IMR-90 (cell line): ENCODE measurements around the gene MUSTN1. TPM values are rescaled to one million over a fixed set of nuclear protein-coding genes. Genes with fewer than 3 reads are reported as not detected.

ENCODE experiments used
- ATAC-seq: fragments of 200-7000 bp; cut with Tn5 transposase; 2 replicates; pipeline ENCODE4 v1.9.1; 2020; ENCODE audit warnings: low read depth, mild to moderate bottlenecking, moderate library complexity
- BruUV-seq: library from RNA; stranded (reverse); fragments of 400-500 nt; replicated peaks from 2 replicates; lab custom pipeline; 2021; lab: Mats Ljungman, UMichigan
- CTCF ChIA-PET: fragments of 300-600 bp; formaldehyde crosslinking; extraction: SDS; loops from one replicate; lab custom pipeline; 2021; ENCODE audit warnings: antibody characterized with exemption; lab: Yijun Ruan, JAX
- POLR2A ChIA-PET: fragments of 300-600 bp; sonication (Branson Sonifier 250); formaldehyde crosslinking; loops from one replicate; lab custom pipeline; 2022; ENCODE audit warnings: antibody characterized with exemption; ENCODE audit not compliant: unreplicated experiment; lab: Charles Lee
- DNase-seq: peaks from one replicate; pipeline ENCODE4 v3.0.0; 2013
- H2AFZ ChIP-seq: replicated peaks from 2 replicates; pipeline ENCODE3; 2013; ENCODE audit warnings: low read length, mild to moderate bottlenecking; ENCODE audit not compliant: poor library complexity
- H2AK5ac ChIP-seq: 2 replicates; pipeline ENCODE4 v1.6.1; 2013; ENCODE audit warnings: low read depth, low read length, inconsistent platforms
- H2AK9ac ChIP-seq: replicated peaks from 2 replicates; pipeline ENCODE3; 2013; ENCODE audit warnings: mild to moderate bottlenecking, low read depth, low read length, moderate library complexity; ENCODE audit not compliant: poor library complexity
- H2BK120ac ChIP-seq: 2 replicates; pipeline ENCODE4 v1.6.1; 2013; ENCODE audit warnings: low read depth, low read length, inconsistent platforms
- H2BK15ac ChIP-seq: 3 replicates; pipeline ENCODE4 v1.6.1; 2013; ENCODE audit warnings: low read depth, low read length, inconsistent platforms
- H2BK20ac ChIP-seq: 2 replicates; pipeline ENCODE4 v1.6.1; 2013; ENCODE audit warnings: low read depth, mild to moderate bottlenecking, inconsistent platforms, low read length, moderate library complexity
- H2BK5ac ChIP-seq: 2 replicates; pipeline ENCODE4 v1.6.1; 2013; ENCODE audit warnings: mild to moderate bottlenecking, low read depth, low read length, inconsistent platforms; ENCODE audit not compliant: poor library complexity, severe bottlenecking
- H3K14ac ChIP-seq: replicated peaks from 2 replicates; pipeline ENCODE4 v1.6.1; 2013; ENCODE audit warnings: low read depth, low read length, inconsistent platforms
- H3K18ac ChIP-seq: 2 replicates; pipeline ENCODE4 v1.6.1; 2013; ENCODE audit warnings: low read depth, low read length, control low read depth
- H3K23ac ChIP-seq: 2 replicates; pipeline ENCODE4 v1.6.1; 2013; ENCODE audit warnings: low read depth, low read length, inconsistent platforms
- H3K27ac ChIP-seq: 2 replicates; pipeline ENCODE4 v1.5.1; 2013; ENCODE audit warnings: mild to moderate bottlenecking, control low read depth, low read length; ENCODE audit not compliant: insufficient read depth
- H3K27me3 ChIP-seq: 2 replicates; pipeline ENCODE4 v1.6.1; 2013; ENCODE audit warnings: low read length; ENCODE audit not compliant: control insufficient read depth, insufficient read depth
- H3K36me3 ChIP-seq: 2 replicates; pipeline ENCODE4 v1.6.1; 2013; ENCODE audit warnings: low read length, mixed read lengths; ENCODE audit not compliant: control insufficient read depth, insufficient read depth
- H3K4ac ChIP-seq: 2 replicates; pipeline ENCODE4 v1.6.1; 2013; ENCODE audit warnings: low read depth, low read length, inconsistent platforms
- H3K4me1 ChIP-seq: 2 replicates; pipeline ENCODE4 v1.6.1; 2013; ENCODE audit warnings: low read length, mixed read lengths; ENCODE audit not compliant: control insufficient read depth, insufficient read depth
- H3K4me2 ChIP-seq: 2 replicates; pipeline ENCODE4 v1.6.1; 2013; ENCODE audit warnings: low read depth, mild to moderate bottlenecking, control low read depth, low read length, moderate library complexity
- H3K4me3 ChIP-seq: 2 replicates; pipeline ENCODE4 v1.5.1; 2013; ENCODE audit warnings: low read depth, mild to moderate bottlenecking, control low read depth, low read length, moderate library complexity; ENCODE audit not compliant: insufficient read depth
- H3K56ac ChIP-seq: 2 replicates; pipeline ENCODE4 v1.6.1; 2013; ENCODE audit warnings: low read length, inconsistent platforms; ENCODE audit not compliant: insufficient read depth; ENCODE audit errors: extremely low read depth
- H3K79me1 ChIP-seq, 2 experiments: 2 replicates each; pipeline ENCODE4 v1.6.1; 2013; ENCODE audit warnings: low read length in 2 of 2, inconsistent platforms in 1 of 2, low read depth in 1 of 2
- H3K9ac ChIP-seq: 2 replicates; pipeline ENCODE4 v1.6.1; 2013; ENCODE audit warnings: low read depth, low read length, control low read depth
- H3K9me1 ChIP-seq: 2 replicates; pipeline ENCODE4 v1.6.1; 2013; ENCODE audit warnings: low read length, inconsistent platforms; ENCODE audit not compliant: insufficient read depth
- H3K9me3 ChIP-seq: 2 replicates; pipeline ENCODE4 v1.6.1; 2013; ENCODE audit warnings: low read length; ENCODE audit not compliant: control insufficient read depth, insufficient read depth
- H4K20me1 ChIP-seq: 2 replicates; pipeline ENCODE4 v1.6.1; 2013; ENCODE audit warnings: low read length, inconsistent platforms; ENCODE audit not compliant: insufficient read depth
- H4K5ac ChIP-seq: 2 replicates; pipeline ENCODE4 v1.6.1; 2013; ENCODE audit warnings: mild to moderate bottlenecking, low read depth, low read length, control low read depth
- H4K8ac ChIP-seq, 2 experiments: 2 replicates each; pipeline ENCODE4 v1.6.1; 2013; ENCODE audit warnings: low read depth in 2 of 2, low read length in 2 of 2, control low read depth in 1 of 2, inconsistent platforms in 1 of 2
- H4K91ac ChIP-seq: 2 replicates; pipeline ENCODE4 v1.6.1; 2013; ENCODE audit warnings: low read depth, low read length, inconsistent platforms; ENCODE audit not compliant: insufficient read depth
- BHLHE40 ChIP-seq: fragments of 150-350 bp; IDR thresholded peaks from 2 replicates; pipeline ENCODE4 v1.6.1; 2016; ENCODE audit warnings: mild to moderate bottlenecking, low read depth, low read length
- CEBPB ChIP-seq: IDR thresholded peaks from 2 replicates; pipeline ENCODE4 v1.6.1; 2012; ENCODE audit warnings: low read depth, low read length, improper control_type of control experiment
- CHD1 ChIP-seq: IDR thresholded peaks from 2 replicates; pipeline ENCODE4 v1.6.1; 2012; ENCODE audit warnings: low read depth, low read length, improper control_type of control experiment
- FOS ChIP-seq: fragments of 150-350 bp; IDR thresholded peaks from 2 replicates; pipeline ENCODE4 v1.6.1; 2016; ENCODE audit warnings: low read depth, low read length
- MAFK ChIP-seq: IDR thresholded peaks from 2 replicates; pipeline ENCODE4 v1.6.1; 2012; ENCODE audit warnings: low read depth, low read length, improper control_type of control experiment
- MAZ ChIP-seq: IDR thresholded peaks from 2 replicates; pipeline ENCODE4 v1.6.1; 2012; ENCODE audit warnings: low read depth, mild to moderate bottlenecking, low read length, improper control_type of control experiment, moderate library complexity, borderline replicate concordance
- MXI1 ChIP-seq: IDR thresholded peaks from 2 replicates; pipeline ENCODE4 v1.6.1; 2012; ENCODE audit warnings: low read depth, mild to moderate bottlenecking, low read length, moderate library complexity, borderline replicate concordance
- NFE2L2 ChIP-seq: fragments of 150-350 bp; IDR thresholded peaks from 2 replicates; pipeline ENCODE4 v1.6.1; 2016; ENCODE audit warnings: low read depth, mild to moderate bottlenecking, low read length
- POLR2A ChIP-seq: IDR thresholded peaks from 2 replicates; pipeline ENCODE4 v1.6.1; 2012; ENCODE audit warnings: mild to moderate bottlenecking, low read depth, low read length
- RAD21 ChIP-seq: IDR thresholded peaks from 2 replicates; pipeline ENCODE4 v1.6.1; 2012; ENCODE audit warnings: low read length, improper control_type of control experiment
- RCOR1 ChIP-seq: IDR thresholded peaks from 2 replicates; pipeline ENCODE4 v1.6.1; 2012; ENCODE audit warnings: mild to moderate bottlenecking, low read length, improper control_type of control experiment; ENCODE audit not compliant: insufficient replicate concordance
- RFX5 ChIP-seq: IDR thresholded peaks from 2 replicates; pipeline ENCODE4 v1.8.0; 2012; ENCODE audit warnings: low read depth, mild to moderate bottlenecking, low read length, moderate library complexity
- SMC3 ChIP-seq: fragments of 150-350 bp; IDR thresholded peaks from 2 replicates; pipeline ENCODE4 v1.6.1; 2016; ENCODE audit warnings: low read depth, mild to moderate bottlenecking, antibody characterized with exemption, low read length, moderate library complexity
- WGBS, 2 experiments: methylation state at CpG; one replicate each; pipeline versions ENCODE4 v1.1.5 to v1.1.7; 2013; ENCODE audit warnings: missing lambda C conversion rate in 2 of 2; ENCODE audit not compliant: insufficient read length in 1 of 2; ENCODE audit errors: extremely low coverage in 2 of 2; 5-methylcytosine and 5-hydroxymethylcytosine counted together
- dilution Hi-C: fragments of 300-500 bp; cut with HindIII; formaldehyde crosslinking; loops from one replicate; pipeline ENCODE4 v1.14.3; 2018; ENCODE audit warnings: low sequenced_read_pairs; ENCODE audit not compliant: unreplicated experiment
- in situ Hi-C: fragments of 300-500 bp; cut with MboI; formaldehyde crosslinking; loops from 3 replicates; pipeline ENCODE4 v1.14.3; 2019; ENCODE audit warnings: low sequenced_read_pairs, inconsistent platforms, mixed read lengths
- intact Hi-C: fragments of 100-400 bp; cut with micrococcal nuclease; formaldehyde crosslinking; loops from 2 replicates; pipeline ENCODE4 v1.10.0; 2022
- polyA plus RNA-seq, 3 experiments: library from polyadenylated mRNA; depleted of rRNA; stranded (reverse); fragments of >200 nt; gene quantifications; 2 replicates each; pipeline ENCODE4 v1.2.3, GENCODE V29; 2012; ENCODE audit warnings: low replicate concordance in 1 of 3
- total RNA-seq: library from RNA; depleted of rRNA; stranded (reverse); fragments of >200 nt; gene quantifications from 2 replicates; pipeline ENCODE4 v1.2.3, GENCODE V29; 2012
- TF ChIP-seq, protein P1 (sequence below): fragments of 150-350 bp; IDR thresholded peaks from 2 replicates; pipeline ENCODE4 v1.6.1; 2016; ENCODE audit warnings: low read depth, mild to moderate bottlenecking, low read length, moderate library complexity, borderline replicate concordance
- TF ChIP-seq, protein P2 (sequence below): fragments of 150-350 bp; IDR thresholded peaks from 2 replicates; pipeline ENCODE4 v1.6.1; 2017; ENCODE audit warnings: mild to moderate bottlenecking, antibody characterized with exemption, low read length, low read depth
- TF ChIP-seq, protein P3 (sequence below): conservative IDR thresholded peaks from 2 replicates; pipeline ENCODE4 v1.5.1; 2012; ENCODE audit warnings: mild to moderate bottlenecking, low read depth, low read length, improper control_type of control experiment

The MUSTN1 gene
- total and polyA plus RNA-seq, 2 of the 4 experiments (the other 2 are of a cell fraction) = not detected

DNA sequence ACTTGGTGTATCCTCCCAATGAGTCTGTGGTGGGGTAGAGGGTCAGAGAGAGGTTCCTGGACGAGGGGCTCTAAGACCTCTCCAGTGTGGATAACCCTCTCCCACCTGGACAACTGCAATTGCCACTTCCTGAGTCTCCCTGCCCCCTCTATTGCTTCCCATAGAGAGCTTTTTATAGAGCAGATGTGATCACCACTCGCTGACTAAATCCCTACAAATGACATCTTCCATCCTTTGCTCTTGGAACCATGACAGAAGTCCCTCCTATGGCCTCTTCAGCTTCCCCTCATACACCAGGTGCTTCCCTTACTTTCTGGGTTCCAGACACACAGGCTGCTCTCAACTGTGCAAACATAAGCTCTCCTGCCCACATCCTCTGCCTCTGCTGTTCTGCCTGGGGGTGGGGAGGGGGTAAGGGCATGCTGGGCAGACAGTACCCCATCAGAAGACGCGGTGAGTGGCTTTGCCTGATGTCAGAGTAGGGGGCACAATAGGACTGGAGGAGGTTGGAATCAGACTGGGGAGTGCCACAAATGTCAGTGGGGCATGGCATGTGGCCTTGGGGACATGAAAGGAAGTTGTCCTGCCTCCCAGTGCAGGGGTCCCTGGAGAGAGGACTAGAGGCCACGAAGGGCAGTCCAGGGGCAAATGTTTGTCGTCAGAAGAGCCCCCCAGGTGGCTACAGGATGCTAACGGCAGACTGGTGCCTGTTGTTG is 25.0 kb downstream of the MUSTN1 start:
- TF ChIP-seq, protein P1, sequence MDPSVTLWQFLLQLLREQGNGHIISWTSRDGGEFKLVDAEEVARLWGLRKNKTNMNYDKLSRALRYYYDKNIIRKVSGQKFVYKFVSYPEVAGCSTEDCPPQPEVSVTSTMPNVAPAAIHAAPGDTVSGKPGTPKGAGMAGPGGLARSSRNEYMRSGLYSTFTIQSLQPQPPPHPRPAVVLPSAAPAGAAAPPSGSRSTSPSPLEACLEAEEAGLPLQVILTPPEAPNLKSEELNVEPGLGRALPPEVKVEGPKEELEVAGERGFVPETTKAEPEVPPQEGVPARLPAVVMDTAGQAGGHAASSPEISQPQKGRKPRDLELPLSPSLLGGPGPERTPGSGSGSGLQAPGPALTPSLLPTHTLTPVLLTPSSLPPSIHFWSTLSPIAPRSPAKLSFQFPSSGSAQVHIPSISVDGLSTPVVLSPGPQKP = no peak
- no peak for TF ChIP-seq POLR2A
- no peak for TF ChIP-seq RFX5
- TF ChIP-seq SMC3 = no peak
- TF ChIP-seq, protein P2, sequence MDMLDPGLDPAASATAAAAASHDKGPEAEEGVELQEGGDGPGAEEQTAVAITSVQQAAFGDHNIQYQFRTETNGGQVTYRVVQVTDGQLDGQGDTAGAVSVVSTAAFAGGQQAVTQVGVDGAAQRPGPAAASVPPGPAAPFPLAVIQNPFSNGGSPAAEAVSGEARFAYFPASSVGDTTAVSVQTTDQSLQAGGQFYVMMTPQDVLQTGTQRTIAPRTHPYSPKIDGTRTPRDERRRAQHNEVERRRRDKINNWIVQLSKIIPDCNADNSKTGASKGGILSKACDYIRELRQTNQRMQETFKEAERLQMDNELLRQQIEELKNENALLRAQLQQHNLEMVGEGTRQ = no peak
- no peak for TF ChIP-seq RCOR1
- no peak for TF ChIP-seq FOS
- TF ChIP-seq MAFK = no peak
- no peak for TF ChIP-seq MXI1
- no peak for TF ChIP-seq CEBPB
- no peak for TF ChIP-seq CHD1
- no peak for TF ChIP-seq MAZ
- TF ChIP-seq RAD21 = no peak
- TF ChIP-seq NFE2L2 = no peak
- TF ChIP-seq BHLHE40 = no peak
- TF ChIP-seq, protein P3, sequence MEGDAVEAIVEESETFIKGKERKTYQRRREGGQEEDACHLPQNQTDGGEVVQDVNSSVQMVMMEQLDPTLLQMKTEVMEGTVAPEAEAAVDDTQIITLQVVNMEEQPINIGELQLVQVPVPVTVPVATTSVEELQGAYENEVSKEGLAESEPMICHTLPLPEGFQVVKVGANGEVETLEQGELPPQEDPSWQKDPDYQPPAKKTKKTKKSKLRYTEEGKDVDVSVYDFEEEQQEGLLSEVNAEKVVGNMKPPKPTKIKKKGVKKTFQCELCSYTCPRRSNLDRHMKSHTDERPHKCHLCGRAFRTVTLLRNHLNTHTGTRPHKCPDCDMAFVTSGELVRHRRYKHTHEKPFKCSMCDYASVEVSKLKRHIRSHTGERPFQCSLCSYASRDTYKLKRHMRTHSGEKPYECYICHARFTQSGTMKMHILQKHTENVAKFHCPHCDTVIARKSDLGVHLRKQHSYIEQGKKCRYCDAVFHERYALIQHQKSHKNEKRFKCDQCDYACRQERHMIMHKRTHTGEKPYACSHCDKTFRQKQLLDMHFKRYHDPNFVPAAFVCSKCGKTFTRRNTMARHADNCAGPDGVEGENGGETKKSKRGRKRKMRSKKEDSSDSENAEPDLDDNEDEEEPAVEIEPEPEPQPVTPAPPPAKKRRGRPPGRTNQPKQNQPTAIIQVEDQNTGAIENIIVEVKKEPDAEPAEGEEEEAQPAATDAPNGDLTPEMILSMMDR = no peak

More for the DNA sequence above, 25.0 kb downstream of the MUSTN1 start:
- intact Hi-C loops (no loop called here), dilution Hi-C loops (no loop called here), in situ Hi-C loops (no loop called here)
- POLR2A ChIA-PET = no interaction called here
- H3K4me1 ChIP-seq = no peaks in the 10 kb centered on the region
- H2AK9ac ChIP-seq = no peak overlapping the region
- no peaks in the 10 kb centered on the region for H4K20me1 ChIP-seq
- no peak overlapping the region for H2BK20ac ChIP-seq
- CTCF ChIA-PET = interaction anchor here (1.7 kb wide), 1 partner anchor 11 kb away, joined by 6 read pairs; no protein-coding TSS in a partner anchor
- no peak overlapping the region for H3K27ac ChIP-seq
- H3K18ac ChIP-seq = no peak overlapping the region
- H3K27me3 ChIP-seq = peaks cover 22% of the 10 kb centered on the region
- 53% methylated on average over 5 of the region's 7 CpGs; no CpG with 5 or more reads in 1 of the 2 experiments for WGBS, 2 experiments
- H3K4me2 ChIP-seq = no peak overlapping the region
- H3K4ac ChIP-seq = no peak overlapping the region
- H3K23ac ChIP-seq = no peak overlapping the region
- no peak overlapping the region for H2AFZ ChIP-seq
- no peak overlapping the region for H4K91ac ChIP-seq
- H3K9me3 ChIP-seq = no peaks in the 10 kb centered on the region
- H3K14ac ChIP-seq = no peak overlapping the region
- DNase-seq = no peak
- H2BK120ac ChIP-seq = no peak overlapping the region
- H3K36me3 ChIP-seq = no peaks in the 10 kb centered on the region
- BruUV-seq = no TSS peak
- no peak for ATAC-seq
- H3K9ac ChIP-seq = no peak overlapping the region
- H3K4me3 ChIP-seq = no peak overlapping the region
- H3K79me1 ChIP-seq = no peaks in the 10 kb centered on the region
- H4K8ac ChIP-seq = no peak overlapping the region
- no peaks in the 10 kb centered on the region for H3K9me1 ChIP-seq
- H2AK5ac ChIP-seq = no peak overlapping the region
- no peak overlapping the region for H2BK15ac ChIP-seq
- no peak overlapping the region for H3K56ac ChIP-seq
- no peak overlapping the region for H4K5ac ChIP-seq
- no peak overlapping the region for H2BK5ac ChIP-seq
